HG03442 (cell line): ENCODE data around the gene KIF1A.
"Not testable (repeated sequence)": the region's sequence is repeated elsewhere in the genome, so short reads cannot be mapped to it uniquely, and the experiment has no call there.

Experiments used
- ATAC-seq: cut with Tn5 transposase; IDR thresholded peaks from one replicate; pipeline ENCODE4 v1.9.1; 2021; ENCODE audit warnings: mild to moderate bottlenecking, moderate library complexity; ENCODE audit not compliant: unreplicated experiment

The KIF1A gene

GRCh38 chr2:240848900-240849680 lies 29.1 kb upstream of the KIF1A start:
- ATAC-seq = no peak

DNA sequence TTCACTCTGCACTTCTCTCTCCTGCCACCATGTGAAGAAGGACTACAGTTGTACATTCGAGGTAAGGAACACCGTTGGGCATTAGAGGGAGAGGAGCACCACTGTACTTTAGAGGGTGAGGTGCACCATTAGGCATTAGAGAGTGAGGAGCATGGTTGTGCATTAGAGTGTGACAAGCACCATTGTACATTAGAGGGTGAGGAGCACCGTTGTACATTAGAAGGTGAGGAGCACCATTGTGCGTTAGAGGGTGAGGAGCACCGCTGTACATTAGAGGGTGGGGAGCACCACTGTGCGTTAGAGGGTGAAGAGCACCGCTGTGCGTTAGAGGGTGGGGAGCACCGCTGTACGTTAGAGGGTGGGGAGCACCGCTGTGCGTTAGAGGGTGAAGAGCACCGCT lies 27.8 kb upstream of the KIF1A start:
- no peak for ATAC-seq

DNA sequence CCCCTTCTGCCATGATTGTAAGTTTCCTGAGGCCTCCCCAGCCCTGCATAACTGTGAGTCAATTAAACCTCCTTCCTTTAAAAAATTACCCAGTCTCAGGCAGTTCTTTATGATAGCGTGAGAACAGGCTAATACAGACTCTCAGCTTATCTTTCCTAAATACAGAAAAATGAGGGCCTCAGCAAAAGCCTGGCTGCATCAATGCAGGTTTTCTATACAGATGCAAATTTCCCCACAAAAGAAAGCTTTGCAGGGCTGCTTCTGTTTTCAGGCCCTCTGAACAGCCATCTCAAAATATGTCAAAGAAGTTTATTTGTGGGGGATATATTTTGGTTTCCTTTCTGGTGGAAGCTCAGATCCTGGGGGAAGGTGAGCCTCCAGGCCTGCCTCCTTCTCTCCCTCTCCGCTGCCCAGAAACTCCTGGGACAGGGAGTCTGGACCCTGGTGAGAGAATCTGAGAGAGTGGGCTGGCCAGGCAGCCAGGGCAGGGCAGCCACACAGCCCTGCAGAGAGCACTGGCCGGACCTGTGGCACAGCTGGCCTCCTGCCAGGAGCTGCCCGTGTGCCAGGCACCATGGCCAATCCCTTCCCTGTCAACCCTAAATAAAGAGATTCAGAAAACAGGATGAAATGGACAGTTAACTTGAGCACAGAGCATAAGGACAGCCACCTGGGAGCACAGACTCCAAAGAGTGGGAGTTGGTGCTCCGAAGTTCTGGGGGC lies 27.0 kb upstream of the KIF1A start:
- no peak for ATAC-seq

- ATAC-seq = not testable (repeated sequence)
Observed at GRCh38 chr2:240846309-240846708, 26.3 kb upstream of the KIF1A start.

- no peak for ATAC-seq
Observed at GRCh38 chr2:240840435-240841060, 20.5 kb upstream of the KIF1A start.

- no peak for ATAC-seq
Observed at GRCh38 chr2:240839152-240840143, 19.4 kb upstream of the KIF1A start.

DNA sequence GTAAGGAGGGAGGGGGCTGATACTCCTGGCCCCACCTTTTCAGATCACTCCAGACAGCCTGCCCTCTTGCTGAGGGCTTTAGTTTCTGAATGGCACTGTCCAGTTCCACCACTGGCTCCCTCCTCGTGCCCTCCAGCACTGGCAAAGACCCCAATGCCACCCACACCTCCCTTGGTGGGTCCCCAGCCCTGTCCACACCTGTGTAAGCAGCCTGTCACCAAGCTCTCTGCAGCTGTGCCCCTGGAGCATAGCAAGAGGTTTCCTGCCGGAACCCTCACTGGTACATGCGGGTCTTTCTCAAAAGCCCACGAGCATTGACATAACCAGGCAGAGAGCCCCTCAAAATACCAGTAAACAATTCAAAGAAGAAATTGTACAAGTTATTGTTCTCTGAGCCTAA lies 17.6 kb upstream of the KIF1A start:
- ATAC-seq = no peak

GRCh38 chr2:240836781-240837467 lies 16.9 kb upstream of the KIF1A start:
- no peak for ATAC-seq

DNA sequence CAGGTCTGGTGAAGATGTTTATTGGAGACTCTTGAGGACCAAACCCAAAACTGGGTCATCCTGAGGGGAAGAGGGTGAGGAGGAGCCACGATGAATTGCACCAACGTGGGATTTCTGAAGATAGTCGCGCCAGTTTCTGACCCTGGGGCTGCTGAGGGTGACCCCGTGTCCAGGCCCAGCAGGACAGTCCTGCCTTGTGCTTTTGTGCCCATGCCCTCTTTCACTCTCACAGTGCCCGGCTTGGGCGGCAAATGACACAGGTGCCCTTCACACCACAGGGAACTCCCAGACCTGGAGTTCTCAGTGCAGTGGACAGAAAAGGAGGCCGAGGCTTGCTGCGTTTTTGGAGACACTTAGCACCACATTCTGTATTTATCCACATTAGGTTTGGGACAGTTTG lies 15.5 kb upstream of the KIF1A start:
- ATAC-seq = no peak

DNA sequence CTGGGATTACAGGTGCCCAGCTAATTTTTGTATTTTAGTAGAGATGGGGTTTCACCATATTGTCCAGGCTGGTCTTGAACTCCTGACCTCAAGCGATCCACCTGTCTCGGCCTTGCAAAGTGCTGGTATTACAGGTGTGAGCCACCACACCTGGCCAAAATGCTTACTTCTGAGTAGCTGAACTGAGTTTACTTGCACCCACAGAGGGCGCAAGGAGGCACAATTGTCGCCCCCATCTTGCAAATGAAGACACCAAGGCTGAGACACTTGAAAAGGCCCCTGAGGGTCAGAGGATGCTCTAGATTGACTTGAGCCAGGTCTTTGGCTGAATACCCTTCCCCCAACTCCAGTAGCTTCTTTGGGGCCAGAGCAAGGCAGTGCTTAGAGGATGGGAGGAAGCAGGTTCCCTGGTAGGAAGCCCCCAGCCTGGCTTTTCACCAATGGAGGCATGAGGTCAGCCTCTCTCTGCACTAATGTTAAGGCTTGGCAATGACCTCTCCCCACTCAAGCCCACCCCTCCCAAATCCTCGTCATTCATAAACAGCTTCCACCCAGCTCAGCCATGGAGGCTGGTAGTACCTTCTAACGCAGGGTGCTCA lies 14.5 kb upstream of the KIF1A start:
- ATAC-seq = no peak

GRCh38 chr2:240833724-240834285 lies 13.8 kb upstream of the KIF1A start:
- no peak for ATAC-seq

DNA sequence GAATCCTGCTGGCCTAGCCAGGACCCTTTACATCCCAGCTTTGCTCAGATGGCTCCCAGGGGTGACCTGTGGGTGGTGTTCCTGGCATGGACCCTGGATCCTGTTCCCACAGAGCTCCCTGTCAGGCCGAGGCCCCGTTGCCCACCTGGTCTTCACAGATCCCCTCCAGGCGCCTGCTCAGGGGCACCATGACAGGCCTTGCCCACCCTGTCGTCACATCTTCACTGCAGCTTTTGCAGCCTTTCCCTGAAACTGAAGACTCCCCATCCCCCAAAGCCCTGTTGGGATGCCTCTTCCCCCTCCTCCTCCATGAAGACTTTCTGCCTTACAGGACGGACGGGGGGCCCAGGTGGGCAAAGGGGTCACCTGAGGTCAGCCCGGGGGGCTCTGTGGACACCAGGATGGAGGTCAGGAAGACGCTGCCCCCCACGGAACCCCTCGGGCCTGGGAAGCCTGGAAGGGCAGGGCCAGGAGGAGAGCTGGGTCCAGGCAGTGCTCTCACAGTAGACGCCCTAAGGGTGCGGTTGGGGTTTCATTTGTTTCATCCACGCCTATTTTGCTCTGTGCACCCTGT lies 13.0 kb upstream of the KIF1A start:
- ATAC-seq = no peak

DNA sequence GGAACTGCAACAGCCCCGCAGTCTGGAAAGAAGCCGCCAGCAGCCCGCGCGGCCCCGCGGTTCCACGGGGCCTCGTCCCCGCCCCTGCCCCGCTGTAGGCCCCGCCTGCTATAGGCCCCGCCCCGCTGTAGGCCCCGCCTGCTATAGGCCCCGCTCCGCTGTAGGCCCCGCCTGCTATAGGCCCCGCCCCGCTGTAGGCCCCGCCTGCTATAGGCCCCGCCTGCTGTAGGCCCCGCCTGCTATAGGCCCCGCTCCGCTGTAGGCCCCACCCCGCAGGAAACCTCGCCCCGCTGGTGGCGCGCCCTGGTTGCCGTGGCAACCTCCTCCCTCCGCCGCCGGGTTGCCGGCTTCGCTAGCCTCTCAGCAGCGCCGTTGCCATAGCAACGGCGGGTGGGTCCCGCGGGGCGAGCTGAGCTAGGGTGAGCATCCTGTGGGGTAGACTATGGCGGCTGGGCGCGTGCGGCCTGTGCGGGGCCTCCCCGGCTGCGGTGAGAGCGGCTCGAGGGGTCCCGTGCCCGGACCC lies 12.2 kb upstream of the KIF1A start:
- ATAC-seq = peak; percentile 80

DNA sequence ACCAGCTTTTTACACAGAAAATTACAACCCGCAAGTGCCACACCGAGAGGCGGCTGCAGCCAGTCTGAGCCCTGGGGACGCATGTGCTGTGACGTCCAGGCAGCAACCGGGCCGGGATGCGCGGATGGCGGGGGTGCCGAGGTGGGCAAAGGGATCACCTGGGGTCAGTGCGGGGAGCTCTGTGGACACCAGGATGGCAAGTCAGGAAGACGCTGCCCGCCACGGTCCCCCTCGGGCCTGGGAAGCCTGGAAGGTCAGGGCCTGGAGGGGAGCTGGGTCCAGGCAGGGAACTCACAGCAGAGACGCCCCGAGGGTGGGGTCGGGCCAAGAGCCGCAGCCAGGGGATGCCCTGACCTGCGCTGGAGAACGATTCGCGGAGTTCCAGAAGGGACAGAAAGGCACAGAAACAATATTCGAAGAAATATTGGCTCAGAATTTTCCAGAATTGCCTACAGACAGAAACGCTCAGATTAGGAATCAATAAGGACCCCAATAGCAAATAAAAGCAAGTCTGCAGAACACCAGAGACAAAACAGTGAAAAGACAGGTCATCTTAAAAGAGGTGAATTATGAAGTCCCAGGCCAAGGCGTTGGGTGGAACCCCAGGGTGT lies 11.7 kb upstream of the KIF1A start:
- no peak for ATAC-seq

DNA sequence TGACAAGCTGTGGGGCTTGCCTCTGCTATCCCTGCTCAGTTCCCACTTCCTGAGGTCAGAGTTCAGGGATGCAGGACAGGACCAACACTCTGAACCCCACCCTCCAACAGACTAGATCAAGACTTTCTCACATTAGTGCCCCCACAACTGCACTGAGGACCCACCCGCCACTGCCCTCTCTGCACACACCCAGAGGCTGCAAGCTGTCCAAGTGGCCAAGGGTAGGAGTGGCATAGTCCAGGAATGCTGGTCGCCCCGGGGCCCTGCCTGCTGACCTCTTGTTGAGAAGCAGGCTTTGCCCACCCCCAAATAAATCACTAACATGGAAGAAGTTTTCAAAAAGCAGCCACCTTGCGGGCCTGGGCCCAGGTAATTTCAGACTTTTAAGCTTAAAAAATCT lies 5.5 kb upstream of the KIF1A start:
- no peak for ATAC-seq

DNA sequence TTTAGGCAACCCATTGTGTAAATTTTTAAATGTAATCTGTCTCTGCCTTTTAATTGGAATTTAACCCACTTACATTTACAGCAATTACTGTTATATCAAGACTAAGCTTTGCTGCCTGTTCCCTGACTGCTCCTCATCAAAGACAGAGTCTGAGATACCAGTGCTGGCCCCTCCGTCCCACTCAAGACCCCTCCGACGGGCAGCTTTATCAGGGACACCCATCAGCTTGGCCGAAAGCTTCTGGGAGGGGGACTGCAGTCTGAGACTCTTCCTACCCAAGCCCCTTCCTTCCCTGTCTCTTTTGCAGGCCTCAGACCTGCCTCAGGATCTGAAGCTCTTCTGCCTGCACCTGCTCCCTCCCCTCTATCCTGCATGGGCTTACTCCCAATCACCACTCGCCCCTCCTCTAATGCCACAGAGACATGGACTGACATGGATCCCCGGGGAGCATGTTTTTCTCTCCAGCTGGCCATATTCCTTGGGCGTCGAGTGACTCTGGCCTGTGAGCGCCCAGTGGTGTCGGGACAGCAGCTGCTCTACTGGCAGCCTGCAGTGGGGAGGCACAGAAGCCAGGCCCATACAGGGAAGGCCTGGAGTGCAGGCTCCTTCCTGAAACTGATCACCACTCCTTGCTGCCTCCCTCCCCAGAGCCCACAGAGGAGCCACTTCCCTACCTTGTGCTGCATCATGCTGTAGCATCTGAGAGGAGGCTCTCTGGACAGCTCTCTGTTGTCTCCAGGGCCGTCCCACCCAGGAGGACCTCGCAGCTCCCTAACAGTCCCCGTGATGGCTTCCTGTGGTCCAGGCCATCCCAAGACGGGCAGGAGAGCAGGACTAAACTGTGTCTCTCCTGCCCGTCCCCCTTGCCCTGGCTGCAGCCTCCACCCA lies 3.7 kb upstream of the KIF1A start:
- ATAC-seq = no peak

GRCh38 chr2:240822280-240822847 lies 2.3 kb upstream of the KIF1A start:
- ATAC-seq = no peak
